Fibroblast of lung (primary cell): ENCODE measurements around the gene FUT8. TPM values are rescaled to one million over a fixed set of nuclear protein-coding genes. Genes with fewer than 3 reads are reported as not detected.

ENCODE experiments used
- DNase-seq, 2 donors: peaks; one replicate each; pipeline versions ENCODE4 v3.0.0 to v3.0.0-alpha.2; 2010; ENCODE audit warnings: low read depth in 2 of 2
- H2AFZ ChIP-seq: 2 replicates; pipeline ENCODE4 v1.5.1; 2012; ENCODE audit warnings: low read length, control low read depth, inconsistent platforms
- H3K27ac ChIP-seq: 2 replicates; pipeline ENCODE4 v1.5.1; 2011; ENCODE audit warnings: low read length, control low read depth; ENCODE audit not compliant: insufficient read depth
- H3K27me3 ChIP-seq: 2 replicates; pipeline ENCODE4 v1.5.1; 2011; ENCODE audit warnings: mild to moderate bottlenecking, low read length; ENCODE audit not compliant: control insufficient read depth, insufficient read depth
- H3K36me3 ChIP-seq: 2 replicates; pipeline ENCODE4 v1.5.1; 2011; ENCODE audit warnings: low read length; ENCODE audit not compliant: control insufficient read depth, insufficient read depth
- H3K4me1 ChIP-seq: 2 replicates; pipeline ENCODE4 v1.5.1; 2011; ENCODE audit warnings: low read length; ENCODE audit not compliant: control insufficient read depth, insufficient read depth; ENCODE audit errors: extremely low read depth
- H3K4me2 ChIP-seq: 2 replicates; pipeline ENCODE4 v1.5.1; 2011; ENCODE audit warnings: low read length, control low read depth; ENCODE audit not compliant: insufficient read depth; ENCODE audit errors: extremely low read depth
- H3K4me3 ChIP-seq, 4 experiments: fragments of 200-600 bp in 1 of 4; sonication (generic) in 1 of 4; replicated peaks in 1 of 4; 2 replicates each; pipeline ENCODE4 v1.5.1; 2011 to 2016; ENCODE audit warnings: low read length in 4 of 4, low read depth in 3 of 4, mild to moderate bottlenecking in 3 of 4, control low read depth in 2 of 4, inconsistent platforms in 1 of 4, mixed read lengths in 1 of 4; ENCODE audit not compliant: insufficient read depth in 1 of 4; ENCODE audit errors: control extremely low read depth in 1 of 4
- H3K79me2 ChIP-seq: 2 replicates; pipeline ENCODE4 v1.5.1; 2012; ENCODE audit warnings: mild to moderate bottlenecking, low read length, inconsistent platforms; ENCODE audit not compliant: control insufficient read depth, insufficient read depth
- H3K9ac ChIP-seq: 2 replicates; pipeline ENCODE4 v1.5.1; 2011; ENCODE audit warnings: mild to moderate bottlenecking, low read length, control low read depth; ENCODE audit not compliant: insufficient read depth
- H3K9me3 ChIP-seq: 2 replicates; pipeline ENCODE4 v1.5.1; 2012; ENCODE audit warnings: low read depth, low read length; ENCODE audit not compliant: control insufficient read depth, insufficient read depth
- H4K20me1 ChIP-seq: 2 replicates; pipeline ENCODE4 v1.5.1; 2011; ENCODE audit warnings: low read length; ENCODE audit not compliant: control insufficient read depth, insufficient read depth; ENCODE audit errors: extremely low read depth
- CTCF ChIP-seq, 2 donors: IDR thresholded peaks in 1 of 2; conservative IDR thresholded peaks in 1 of 2; 1 replicate in 1 of 2; 2 replicates in 1 of 2; pipeline ENCODE4 v1.5.1; 2011 to 2012; ENCODE audit warnings: low read length in 2 of 2, control low read depth in 1 of 2, inconsistent platforms in 1 of 2, low read depth in 1 of 2, mild to moderate bottlenecking in 1 of 2
- EZH2 ChIP-seq: IDR thresholded peaks from 2 replicates; pipeline ENCODE4 v1.5.1; 2012; ENCODE audit warnings: low read length, control low read depth, mild to moderate bottlenecking; ENCODE audit errors: missing control alignments
- polyA plus RNA-seq, 2 donors: library from polyadenylated mRNA; depleted of rRNA in 1 of 2; stranded (reverse) in 1 of 2; unstranded in 1 of 2; fragments of >200 nt; gene quantifications; 2 replicates each; pipeline ENCODE4 v1.2.1, GENCODE V29; 2011 to 2012; ENCODE audit warnings: missing spikeins in 1 of 2
- total RNA-seq: library from RNA; depleted of rRNA; stranded (reverse); fragments of >200 nt; gene quantifications from 2 replicates; pipeline ENCODE4 v1.2.1, GENCODE V29; 2014

Gene FUT8
- total and polyA plus RNA-seq, 2 donors (not counting 1 experiment from before 2014, with no cell fraction given): 51.4 to 95.8 TPM

DNA sequence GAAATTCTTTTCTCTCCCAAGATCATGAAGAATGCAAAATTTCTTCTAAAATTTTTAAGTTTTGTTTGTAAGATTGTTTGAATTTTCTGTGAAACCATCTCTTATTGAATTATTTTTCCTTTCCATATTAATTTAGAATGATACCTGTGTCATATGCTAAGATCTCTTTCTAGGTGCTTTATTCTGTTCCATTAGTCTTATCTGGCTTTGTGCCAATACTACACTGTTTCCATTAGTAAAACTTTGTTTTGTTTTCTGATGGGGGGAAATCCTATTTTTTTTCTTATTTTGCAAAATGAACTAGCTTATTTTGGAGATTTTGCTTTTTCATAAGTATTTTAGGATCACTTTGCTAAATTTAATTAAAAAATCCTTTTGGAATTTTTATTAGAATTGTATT is 193.9 kb downstream of the FUT8 start:
- Histone ChIP-seq H3K9me3 (no peaks in the 10 kb centered on the region), H3K4me3 (no peak overlapping the region), H3K27ac (no peak overlapping the region), H4K20me1 (no peaks in the 10 kb centered on the region), H2AFZ (no peak overlapping the region), H3K27me3 (no peaks in the 10 kb centered on the region), H3K9ac (no peak overlapping the region), H3K36me3 (no peaks in the 10 kb centered on the region), H3K4me1 (no peaks in the 10 kb centered on the region), H3K4me2 (no peak overlapping the region), H3K79me2 (no peaks in the 10 kb centered on the region)
- no peak for DNase-seq
- TF ChIP-seq CTCF (conservative IDR thresholded peaks at IDR 0.05 in 1 of 2, IDR thresholded peaks at IDR 0.05 in 1 of 2; ENCODE audit: low read depth in 1 of 2, low read length in 2 of 2): no peak
- no peak for TF ChIP-seq EZH2

DNA sequence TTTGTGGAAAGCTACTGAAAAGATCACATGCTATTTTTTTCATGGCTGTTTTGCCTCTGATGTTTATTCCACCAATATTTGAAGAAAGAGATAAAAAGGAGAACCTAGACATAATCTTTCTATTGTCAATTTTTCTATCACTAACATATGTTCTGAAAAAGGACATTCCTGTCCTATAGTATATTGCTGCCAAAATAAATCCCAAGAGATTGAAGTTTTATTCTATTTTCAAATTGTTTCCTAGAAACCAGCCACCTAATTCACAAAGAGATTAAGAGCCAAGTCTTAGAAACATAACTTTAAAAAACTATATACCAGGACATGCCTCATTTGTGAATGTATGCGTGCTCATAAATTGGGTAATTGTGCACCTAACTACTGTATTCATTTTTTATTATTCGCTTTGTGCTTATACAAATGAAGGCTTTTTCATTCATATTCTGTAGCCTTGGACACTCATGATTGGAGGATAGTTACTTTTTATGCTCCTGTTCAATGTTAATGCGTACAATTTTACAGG is 200.7 kb downstream of the FUT8 start:
- Histone ChIP-seq H3K27me3 (no peaks in the 10 kb centered on the region), H4K20me1 (no peaks in the 10 kb centered on the region), H3K4me2 (no peak overlapping the region), H3K9ac (no peak overlapping the region), H2AFZ (no peak overlapping the region), H3K4me3 (no peak overlapping the region), H3K79me2 (no peaks in the 10 kb centered on the region), H3K36me3 (no peaks in the 10 kb centered on the region), H3K27ac (no peak overlapping the region), H3K4me1 (no peaks in the 10 kb centered on the region), H3K9me3 (no peaks in the 10 kb centered on the region)
- TF ChIP-seq EZH2: no peak
- TF ChIP-seq CTCF (conservative IDR thresholded peaks at IDR 0.05 in 1 of 2, IDR thresholded peaks at IDR 0.05 in 1 of 2; ENCODE audit: low read depth in 1 of 2, low read length in 2 of 2): no peak
- no peak for DNase-seq

DNA sequence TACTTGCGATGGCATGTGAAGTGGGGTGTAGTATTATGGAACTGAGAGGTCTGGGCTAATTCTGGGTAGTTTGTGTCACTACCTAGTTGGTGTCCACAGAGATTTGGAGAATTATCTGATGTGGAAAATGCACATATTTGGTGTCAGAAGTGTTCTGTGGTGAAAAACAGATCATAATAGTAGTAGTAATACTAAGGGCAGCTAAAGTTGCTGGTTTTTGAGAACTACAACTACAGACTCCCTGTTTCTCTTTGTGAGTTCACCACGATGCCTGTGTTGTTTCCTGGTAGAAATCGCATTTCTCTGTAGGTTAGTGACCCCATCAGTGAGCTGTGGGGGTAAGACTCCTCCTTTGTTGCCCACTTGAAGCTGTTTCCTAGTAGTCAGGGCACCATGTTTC is 206.5 kb downstream of the FUT8 start:
- no peaks in the 10 kb centered on the region for H3K27me3 ChIP-seq
- H3K79me2 ChIP-seq: no peaks in the 10 kb centered on the region
- no peaks in the 10 kb centered on the region for H3K36me3 ChIP-seq
- no peaks in the 10 kb centered on the region for H3K4me1 ChIP-seq
- no peak overlapping the region for H3K9ac ChIP-seq
- no peak for DNase-seq
- H4K20me1 ChIP-seq: no peaks in the 10 kb centered on the region
- no peak overlapping the region for H3K4me2 ChIP-seq
- H3K9me3 ChIP-seq: no peaks in the 10 kb centered on the region
- no peak overlapping the region for H2AFZ ChIP-seq
- no peak overlapping the region for H3K27ac ChIP-seq
- H3K4me3 ChIP-seq: no peak overlapping the region
- TF ChIP-seq CTCF (conservative IDR thresholded peaks at IDR 0.05 in 1 of 2, IDR thresholded peaks at IDR 0.05 in 1 of 2; ENCODE audit: low read depth in 1 of 2, low read length in 2 of 2) (no peak), EZH2 (no peak)
